ENCODE results near the gene RHBDL3.

- TF ChIP-seq EZH2 (IDR thresholded peaks at IDR 0.05) (no peak), POLR2AphosphoS5 (IDR thresholded peaks at IDR 0.05; ENCODE audit: borderline replicate concordance, low read depth, low read length) (no peak)
Measured at GRCh38 chr17:32222621-32223020, 43.0 kb upstream of the RHBDL3 start.
